HG03565 (cell line): Measurements from ENCODE around the gene RRP1B.
"Not testable (repeated sequence)": the region's sequence is repeated elsewhere in the genome, so short reads cannot be mapped to it uniquely, and the experiment has no call there.

ENCODE experiments used
- ATAC-seq: cut with Tn5 transposase; IDR thresholded peaks from one replicate; pipeline ENCODE4 v1.9.1; 2021; ENCODE audit warnings: mild to moderate bottlenecking, moderate library complexity; ENCODE audit not compliant: unreplicated experiment

The RRP1B gene

DNA sequence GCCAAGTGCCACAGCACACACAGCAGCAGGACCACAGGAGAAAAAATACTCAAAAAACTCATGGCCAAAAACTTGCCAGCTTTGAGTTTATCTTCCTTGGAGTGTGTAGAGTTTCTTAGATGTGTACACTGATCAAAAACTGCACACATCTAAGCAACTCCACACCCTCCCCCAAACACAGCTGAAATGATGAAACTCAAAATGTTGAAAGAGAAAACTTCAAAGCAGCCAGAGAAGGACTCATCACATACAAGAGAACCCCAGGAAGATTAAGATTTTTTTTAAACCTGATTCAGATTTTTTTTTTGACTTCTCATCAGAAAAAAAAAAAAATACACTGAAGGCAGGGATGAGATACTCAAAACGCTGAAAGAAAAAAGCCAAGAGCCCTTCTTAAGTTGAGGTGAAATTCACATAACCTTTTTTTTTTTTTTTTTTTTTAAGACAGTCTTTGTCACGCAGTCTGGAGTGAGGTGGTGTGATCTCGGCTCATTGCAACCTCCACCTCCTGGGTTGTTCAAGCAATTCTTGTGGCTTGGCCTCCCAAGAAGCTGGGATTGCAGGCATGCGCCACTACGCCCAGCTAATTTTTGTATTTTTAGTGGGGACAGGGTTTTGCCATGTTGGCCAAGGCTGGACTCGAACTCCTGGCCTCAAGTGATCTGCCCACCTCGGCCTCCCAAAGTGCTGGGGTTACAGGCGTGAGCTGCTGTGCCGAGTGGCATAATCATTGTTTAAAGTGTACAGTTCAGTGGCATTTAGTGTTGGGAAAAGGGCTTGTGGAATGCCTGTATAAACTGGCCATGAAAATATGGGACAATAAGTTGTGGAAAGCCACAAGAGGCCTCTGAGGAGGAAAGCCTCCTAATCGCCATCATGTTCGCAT is 38.6 kb downstream of the RRP1B start:
- no peak for ATAC-seq

DNA sequence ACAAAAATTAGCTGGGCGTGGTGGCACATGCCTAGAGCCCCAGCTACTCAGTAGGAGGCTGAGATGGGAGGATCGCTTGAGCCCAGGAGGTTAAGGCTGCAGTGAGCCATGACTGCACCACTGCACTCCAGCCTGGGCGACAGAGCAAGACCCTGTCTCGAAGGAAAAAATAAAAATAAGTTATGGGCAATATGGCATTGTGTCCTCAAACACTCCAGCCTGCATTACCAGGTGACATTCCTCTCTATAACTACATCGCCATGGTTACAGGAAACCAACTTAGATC is 40.1 kb downstream of the RRP1B start:
- ATAC-seq, result not testable (repeated sequence)

DNA sequence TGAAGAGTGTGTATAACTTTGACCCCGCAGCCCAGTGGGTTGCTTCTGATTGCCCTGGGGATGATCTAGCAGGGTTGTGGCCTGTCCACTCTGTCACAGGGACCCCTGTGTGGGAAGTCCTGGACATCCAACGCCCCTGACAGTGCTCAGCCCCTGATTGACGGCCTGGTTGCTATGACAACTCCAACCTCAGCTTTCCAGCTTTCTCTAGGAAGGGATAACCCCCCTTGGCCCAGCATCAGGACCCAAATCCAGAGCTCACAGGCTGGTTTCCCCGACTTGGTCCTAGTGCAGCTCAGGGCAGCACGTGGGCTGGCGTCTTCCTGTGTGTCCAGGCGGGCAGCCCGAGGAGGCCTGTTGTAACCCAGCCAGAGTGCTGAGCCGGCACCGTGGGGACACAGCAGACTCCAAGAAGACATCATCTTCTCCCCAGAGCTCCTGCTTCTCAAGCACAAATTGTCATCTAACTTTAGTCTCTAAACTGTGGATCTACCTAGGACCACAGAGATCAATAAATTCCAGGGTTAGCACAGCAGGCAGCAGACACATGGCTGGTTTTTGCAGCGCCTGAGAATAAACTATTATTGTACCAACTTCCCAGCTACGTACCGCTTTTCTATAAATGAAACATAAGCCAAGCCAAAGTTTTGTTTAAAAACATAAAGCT is 40.7 kb downstream of the RRP1B start:
- ATAC-seq, result no peak

DNA sequence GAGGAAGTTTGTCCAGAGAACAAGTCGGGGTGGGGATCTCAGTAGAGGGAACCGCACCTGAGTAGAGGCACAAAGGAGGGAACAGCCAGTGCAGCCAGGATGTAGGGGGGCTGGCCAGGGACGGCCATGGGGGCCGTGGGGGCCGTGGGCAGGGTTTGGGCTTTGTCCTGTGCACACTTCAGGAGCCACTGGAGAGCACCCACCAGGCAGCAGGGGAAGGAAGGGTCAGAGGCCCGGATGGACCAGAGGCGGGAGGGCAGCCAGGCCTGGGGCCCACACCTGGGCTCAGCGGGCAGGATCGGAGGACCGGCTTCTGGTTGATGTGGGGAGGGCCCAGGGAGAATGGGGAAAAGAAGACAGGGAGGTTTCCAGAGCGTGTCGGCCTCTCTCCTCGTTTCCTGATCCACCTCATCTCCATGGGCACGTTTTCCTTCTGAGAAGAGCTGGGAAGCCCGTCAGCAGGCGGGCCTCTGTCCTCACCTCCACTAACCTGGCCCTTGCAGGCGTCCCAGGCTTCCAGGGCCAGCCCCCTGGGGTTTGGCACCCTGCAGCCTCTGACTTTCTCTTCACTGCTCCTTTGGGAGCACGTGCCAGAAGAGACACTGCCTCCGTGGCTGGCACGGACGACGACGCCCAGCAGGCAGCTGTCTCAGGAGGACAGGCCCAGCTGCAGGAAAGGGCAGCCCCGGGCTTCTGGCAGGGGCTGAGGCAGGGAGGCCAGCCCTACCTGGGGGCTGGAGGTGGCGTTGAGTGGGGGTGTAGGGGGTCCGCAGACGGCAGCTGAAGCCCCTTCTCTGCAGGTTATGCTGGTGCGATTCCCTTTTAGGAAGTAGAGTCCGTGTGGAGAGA is 42.8 kb downstream of the RRP1B start:
- no peak for ATAC-seq

DNA sequence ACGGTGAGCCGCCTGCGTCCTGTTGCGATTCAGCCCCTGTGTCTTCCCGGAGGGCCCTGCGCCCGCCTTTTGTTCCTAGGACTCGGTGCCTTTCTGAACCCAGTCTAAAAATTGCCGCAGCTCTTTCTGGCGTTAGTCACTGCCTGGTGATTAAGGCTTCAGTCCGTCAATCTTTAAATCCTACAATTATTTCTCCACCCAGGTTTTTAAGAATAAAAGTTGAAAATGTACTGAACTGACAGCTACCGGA is 43.4 kb downstream of the RRP1B start:
- ATAC-seq, result no peak

DNA sequence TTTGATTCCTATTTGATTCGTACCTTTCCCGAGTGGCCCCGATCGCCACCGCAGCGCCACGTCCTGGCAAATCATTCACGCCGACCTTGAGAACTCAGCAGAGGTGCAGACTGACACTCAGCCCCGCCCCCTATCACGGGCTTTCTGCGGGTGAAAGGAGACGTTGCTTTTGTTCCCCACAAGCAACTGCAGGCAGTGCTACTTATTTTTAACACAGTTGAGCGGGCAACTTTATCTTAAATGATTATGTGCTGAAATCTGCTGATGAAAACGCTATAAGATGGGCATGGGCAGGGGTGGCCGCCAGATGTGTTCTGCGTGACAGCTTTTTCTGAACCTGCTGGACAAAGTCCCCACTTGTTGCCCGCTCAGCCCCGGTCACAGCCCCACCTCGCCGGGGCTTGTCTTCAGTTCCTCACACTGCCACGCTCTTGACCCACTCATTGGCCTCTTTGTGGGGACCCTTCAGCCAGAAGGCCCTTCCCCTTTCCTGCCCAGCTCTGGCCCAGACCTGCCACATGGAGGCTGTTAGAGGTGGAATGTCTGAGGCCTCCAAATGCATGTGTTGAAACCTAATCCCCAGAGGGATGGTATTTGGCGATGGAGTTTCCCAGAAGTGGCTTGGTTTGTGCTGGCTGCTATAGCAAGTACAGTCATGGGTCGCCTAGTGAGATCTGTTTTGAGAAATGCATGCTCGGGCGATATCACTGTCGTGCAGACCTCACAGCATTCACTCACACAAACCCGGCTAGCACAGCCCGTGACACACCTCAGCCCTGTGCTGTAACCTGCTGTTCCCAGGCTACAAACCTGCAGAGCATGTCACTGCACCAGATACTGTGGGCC is 43.9 kb downstream of the RRP1B start:
- ATAC-seq, result no peak

DNA sequence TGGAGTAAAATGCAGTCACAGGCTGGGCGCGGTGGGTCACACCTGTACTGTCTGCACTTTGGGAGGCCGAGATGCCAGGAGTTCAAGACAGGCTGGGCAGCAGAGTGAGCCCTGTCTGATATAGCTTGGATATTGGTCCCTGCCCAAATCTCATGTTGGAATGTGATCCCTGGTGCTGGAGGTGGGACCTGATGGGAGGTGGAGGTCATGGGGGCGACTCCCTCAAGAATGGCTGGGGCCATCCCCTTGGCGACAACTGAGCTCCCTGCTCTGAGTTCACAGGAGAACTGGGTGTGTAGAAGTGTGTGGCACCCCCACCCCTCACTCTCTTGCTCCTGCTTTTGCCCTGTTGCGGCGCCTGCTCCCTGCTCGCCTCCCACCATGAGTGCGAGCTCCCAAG is 48.1 kb downstream of the RRP1B start:
- ATAC-seq, result no peak

DNA sequence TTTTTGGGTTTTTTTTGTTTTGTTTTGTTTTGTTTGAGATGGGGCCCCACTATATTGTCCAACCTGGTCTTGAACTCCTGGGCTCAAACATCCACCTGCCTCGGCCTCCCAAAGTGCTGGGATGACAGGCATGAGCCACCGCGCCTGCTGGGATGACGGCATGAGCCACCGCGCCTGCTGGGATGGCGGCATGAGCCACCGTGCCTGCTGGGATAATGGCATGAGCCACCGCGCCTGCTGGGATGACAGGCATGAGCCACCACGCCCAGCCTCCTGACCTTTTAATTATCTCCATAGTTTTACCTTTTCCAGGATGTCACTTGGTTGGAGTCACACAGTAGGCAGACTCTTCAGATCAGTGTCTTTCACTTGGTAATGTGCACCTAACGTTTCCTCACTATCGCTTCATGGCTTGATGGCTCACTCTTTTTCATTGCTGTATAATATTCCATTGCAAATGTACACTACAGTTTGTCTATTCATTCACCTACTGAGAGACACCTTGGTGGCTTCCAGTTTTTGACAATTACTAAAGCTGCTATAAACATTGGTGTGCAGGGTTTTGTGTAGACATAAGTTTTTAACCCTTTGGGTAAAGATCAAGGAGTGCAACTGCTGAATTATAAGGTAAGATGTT is 49.5 kb downstream of the RRP1B start:
- ATAC-seq, result no peak

DNA sequence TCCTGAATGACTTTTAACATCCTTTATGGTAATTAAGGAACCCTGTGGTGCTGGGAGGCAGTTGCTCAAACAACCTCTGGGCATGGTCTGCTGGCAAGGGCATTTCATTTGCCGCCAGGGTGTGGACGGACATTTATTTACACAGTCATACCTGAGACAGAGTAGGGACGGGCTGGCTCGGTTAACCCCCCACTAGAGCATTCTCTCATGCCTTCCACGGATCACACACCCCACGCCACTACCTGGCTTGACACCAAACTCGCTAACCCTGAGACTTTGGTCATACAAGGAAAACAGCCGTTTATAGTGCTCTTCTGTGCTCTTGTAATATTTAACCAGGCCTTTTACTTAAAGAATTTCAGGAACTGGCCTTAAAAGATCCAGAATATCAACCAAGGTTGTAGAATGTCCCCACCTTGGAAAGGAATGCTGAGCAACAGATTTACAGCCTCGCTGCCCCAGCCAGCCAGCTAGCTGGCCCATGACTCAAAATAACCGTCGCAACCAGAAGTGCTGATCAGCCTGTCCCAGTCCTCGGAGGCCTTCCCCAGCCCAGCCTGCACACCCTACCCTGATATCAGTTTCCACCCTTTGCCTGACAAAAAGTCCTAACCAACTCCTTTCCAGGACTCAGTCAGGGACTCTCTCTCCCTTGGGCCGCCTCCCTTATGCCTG is 53.0 kb downstream of the RRP1B start:
- no peak for ATAC-seq

DNA sequence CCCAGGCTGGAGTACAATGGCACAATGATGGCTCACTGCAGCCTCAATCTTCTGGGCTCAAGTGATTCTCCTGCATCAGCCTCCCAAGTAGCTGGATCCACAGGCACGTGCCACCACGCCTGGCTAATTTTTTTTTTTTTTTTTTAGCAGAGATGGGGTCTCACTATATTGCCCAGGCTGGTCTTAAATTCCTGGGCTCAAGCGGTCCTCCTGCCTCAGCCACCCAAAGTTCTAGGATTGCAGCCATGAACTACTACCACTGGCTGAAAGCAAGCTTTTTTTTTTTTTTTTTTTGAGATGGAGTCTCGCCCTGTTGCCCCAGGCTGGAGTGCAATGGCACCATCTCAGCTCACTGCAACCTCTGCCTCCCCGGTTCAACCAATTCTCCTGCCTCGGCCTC is 53.8 kb downstream of the RRP1B start:
- not testable (repeated sequence) for ATAC-seq

DNA sequence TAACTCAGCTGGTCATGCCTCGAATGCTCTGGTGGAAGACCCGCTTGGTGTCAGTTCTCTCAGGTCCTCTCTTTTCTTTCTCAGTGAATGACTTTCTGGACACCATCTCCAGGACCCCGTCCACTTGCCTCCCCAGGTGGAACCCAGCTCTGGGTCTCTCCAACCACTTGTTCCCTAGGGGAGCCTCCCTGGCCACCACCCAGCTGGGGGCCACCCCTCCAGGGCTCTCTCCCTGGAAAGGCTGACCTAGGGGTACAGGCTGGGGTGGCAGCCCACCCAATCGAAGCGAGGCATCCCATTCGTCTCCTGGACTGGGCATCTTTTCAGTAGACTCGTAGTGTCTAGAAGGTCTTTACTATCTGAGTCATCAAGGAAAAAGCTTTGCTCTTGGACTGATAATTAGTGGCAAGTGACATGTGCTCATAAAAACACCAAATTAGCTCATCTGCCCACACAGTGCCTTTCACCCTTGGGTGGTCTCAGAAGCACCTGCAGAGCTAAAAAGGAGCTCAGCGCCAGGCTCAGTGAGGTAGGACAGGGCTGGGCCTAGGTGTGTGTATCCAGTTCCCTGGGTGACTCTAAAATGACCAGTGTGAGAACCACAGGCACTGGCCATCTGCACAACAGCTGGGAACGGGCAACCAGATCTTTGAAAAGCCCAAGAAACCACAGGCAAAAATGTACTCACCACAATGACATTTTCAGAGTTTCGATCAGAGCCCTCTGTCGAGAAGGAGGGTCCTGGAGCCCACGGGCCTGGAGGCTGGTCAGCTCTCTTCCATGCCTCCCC is 57.2 kb downstream of the RRP1B start:
- ATAC-seq, result peak; percentile 25

DNA sequence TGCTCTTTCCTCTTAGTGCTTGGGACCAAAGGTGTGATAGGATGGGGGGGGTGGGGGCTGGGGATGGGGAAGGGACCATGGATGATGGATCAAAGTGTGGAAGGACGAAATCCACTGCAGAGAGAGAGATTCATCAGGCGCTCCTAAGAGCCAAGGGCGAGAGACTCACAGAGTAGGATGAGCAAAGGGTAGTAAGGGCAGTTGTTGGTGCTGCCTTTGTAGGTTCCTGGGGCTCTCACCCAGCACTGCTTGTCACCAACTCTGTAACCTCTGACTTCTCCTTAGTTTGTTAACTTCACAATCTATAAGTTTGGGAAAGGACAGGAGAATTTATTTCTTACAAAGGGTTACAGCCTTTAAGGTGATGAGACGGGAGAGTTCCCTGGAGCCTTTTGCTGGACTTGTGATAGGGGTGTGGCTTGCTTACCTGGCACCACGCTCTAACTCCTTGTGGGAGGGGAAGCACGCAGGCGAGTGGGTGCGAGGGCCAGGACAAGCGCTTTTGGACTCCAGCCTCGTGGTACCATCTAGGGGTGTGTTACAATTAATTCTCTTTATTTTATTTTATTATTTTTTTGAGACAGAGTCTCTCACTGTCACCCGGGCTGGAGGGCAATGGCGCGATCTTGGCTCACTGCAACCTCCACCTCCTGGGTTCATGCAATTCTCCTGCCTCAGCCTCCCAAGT is 58.0 kb downstream of the RRP1B start:
- no peak for ATAC-seq

DNA sequence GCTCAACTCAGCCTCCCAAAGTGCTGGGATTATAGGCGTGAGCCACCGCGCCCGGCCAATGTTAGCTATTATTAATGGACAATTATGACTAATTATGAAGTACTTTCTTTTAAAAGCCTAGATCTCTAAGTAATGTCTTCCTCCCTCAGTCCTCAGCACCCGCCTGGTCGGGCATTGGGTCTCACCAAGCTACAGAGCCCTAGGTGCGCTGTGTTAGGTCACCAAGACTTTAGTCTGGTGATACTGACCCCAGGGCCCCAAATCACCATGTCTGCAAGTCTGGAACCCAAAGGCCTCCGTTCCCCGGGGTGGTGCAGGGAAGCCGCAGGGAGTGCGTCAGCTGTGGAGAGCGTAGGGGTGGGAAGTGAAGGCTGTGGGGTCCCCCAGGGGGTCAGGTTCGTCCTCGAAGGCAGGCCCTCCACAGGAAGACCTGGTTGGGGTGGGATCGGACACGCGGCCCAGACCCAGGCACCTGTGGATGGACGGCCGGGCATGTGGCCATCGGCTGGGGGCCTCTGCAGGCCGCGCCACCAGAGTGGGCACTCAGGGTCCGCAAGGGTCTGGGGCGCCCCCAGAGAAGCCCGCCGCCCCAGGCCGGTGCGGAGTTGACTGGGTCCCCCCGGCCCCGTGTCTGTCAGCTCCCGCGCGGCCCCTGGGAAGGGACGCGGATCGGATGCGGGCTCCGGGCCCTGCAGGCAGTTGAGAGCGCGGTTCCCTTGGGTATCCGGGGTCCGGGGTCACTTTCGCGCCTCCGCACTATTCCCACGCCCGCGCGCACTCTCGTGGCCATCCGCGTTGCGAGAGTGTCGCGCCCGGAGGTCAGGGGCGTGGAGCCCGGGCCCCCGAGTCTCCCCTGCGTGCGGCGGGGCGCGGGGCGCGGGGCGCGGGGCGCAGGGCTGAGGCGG is 58.9 kb downstream of the RRP1B start:
- ATAC-seq, result no peak

DNA sequence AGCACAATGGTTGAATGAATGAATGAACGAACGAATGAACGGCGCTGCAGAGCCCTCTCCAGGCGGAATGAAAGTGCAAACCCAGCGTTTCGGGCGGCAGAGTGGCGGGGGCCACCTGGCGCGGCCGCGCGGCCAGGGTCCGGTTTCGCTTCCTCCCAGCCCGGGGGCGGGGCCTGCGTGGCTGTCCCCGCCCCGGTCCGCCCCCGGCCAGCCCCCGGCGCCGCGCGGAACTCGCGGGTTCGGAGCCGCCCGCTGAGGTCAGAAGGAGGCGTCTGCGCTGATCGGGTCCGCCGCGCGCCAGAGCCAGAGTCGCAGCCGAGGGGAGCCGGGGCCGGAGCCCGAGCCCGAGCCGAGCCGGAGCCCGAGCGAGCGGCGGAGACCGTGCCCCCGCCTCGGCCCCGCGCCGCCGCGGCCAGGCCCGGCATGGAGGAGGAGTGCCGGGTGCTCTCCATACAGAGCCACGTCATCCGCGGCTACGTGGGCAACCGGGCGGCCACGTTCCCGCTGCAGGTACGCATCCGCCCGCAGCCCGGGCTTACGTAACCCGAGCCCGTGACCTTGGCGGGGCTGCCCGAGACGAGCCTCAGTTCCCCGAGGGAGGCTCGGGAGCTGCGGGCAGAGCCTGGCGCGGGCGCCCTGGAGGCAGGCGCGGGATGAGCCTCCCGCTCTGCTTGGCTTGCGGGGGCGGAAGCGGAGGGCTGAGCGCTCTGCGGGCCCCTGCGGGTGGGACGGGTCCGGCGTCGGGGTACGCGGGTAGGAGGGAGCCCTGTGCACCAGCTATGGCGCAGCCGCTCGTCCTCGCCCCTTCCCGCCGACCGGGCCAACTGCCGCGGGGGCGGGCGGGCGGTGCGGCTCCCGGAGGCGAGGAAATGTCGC is 59.8 kb downstream of the RRP1B start, which contains the start of gene PDXK:
Gene PDXK, plus strand, starts transcription at position 258 of the 876 bp plus-strand sequence. Its CDS starts 166 bp downstream, at position 424.
- peak; percentile 45 for ATAC-seq

DNA sequence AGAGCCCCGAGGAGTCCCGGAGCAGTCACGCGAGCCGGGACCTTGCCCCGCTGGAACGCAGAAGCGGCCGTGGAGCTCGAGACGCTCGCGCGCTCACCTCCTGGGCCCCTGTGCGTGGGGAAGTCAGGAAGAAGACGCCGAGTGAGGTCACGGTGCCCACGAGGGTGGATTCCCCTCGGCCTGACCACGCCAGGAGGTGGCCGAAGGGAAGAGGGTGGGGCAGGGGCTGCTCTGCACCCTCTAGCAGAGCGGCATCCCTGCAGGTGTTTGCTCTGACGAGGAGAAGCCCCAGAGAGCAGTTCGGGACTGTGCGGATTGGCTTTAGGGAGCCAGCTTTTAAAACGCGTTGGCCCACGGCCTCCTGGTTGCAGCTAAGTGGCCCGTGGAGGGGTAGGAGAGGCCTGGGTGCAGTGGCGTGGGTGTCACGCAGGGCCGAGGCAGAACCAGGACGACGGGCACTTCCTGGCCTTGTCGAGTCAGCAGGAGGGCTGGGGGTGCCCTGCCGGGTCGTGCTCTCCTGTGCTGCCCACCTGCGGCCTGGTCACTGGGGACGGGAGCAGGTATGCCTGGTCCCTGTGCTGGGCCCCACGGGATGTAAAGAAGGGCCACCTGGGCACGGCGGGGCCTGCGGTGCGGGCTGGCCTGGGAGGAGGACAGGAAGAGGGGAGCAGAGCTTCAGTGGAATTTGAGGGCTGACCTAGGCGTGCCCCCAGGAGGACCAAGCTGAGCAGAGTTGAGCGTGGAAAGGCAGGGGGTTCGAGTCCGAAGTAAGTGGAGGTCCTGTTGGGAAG is 60.6 kb downstream of the RRP1B start:
- no peak for ATAC-seq
